Measurements from ENCODE around the gene PRCC. TPM values are rescaled to one million over a fixed set of nuclear protein-coding genes. Genes with fewer than 3 reads are reported as not detected.

The PRCC gene
- total and polyA plus RNA-seq, 2 of the 13 experiments (the other 11 are each of a cell fraction or from before 2014, with no cell fraction given) = 24.2 to 40.5 TPM

DNA sequence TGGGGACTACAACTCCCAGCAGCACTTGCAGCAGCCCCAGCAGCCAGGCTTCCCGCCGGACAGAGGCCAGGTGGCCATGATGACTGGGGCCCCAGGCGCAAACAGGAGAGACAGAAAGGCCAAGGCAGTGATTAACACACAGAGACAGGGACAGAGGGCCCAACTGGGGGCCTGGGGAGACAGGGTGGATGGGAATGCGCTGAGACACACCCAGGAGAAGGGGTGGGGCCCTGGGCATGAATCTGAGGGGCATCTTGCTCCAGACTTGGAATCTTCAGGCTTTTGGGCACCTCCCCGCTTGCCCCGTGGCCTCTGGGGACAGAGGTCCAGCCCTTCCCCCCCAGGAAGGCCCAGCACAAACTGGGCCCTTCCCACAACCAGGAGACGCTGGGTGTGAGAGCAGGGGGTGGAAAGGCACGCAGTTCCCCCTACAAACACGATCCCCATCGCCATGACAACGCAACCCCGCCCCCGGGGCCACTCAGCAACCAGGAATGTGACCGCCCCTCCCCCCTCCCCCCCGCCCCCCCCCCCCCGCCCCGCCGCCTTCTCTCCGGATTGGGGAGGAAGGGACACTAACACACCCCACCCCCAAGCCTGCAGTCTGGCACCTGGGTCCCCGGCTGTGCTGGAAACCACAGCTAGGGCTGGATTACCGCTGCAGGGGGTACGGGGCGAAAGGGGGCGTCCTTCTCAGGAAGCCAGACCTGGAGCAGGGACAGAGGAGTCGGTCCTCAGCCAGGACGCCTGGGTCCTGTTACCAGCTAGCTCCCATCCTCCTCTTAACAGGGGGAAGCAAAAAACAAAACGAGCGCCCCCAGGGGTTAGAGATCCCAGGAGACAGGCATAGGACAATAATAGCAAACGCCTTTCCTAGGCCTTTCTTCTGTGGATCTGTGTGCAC is 20.4 kb upstream of the PRCC start (continued):
- TF ChIP-seq, protein P1, sequence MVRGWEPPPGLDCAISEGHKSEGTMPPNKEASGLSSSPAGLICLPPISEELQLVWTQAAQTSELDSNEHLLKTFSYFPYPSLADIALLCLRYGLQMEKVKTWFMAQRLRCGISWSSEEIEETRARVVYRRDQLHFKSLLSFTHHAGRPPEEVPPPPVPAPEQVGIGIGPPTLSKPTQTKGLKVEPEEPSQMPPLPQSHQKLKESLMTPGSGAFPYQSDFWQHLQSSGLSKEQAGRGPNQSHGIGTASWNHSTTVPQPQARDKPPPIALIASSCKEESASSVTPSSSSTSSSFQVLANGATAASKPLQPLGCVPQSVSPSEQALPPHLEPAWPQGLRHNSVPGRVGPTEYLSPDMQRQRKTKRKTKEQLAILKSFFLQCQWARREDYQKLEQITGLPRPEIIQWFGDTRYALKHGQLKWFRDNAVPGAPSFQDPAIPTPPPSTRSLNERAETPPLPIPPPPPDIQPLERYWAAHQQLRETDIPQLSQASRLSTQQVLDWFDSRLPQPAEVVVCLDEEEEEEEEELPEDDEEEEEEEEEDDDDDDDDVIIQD (CRISPR knock-in tag; IDR thresholded peaks at IDR 0.05; ENCODE audit: low read depth) = no peak
- TF ChIP-seq SP5 (CRISPR knock-in tag; IDR thresholded peaks at IDR 0.05; ENCODE audit: borderline replicate concordance, low read depth) (peak; percentile 35; the same call in 1 of the 2 replicates), MED1 (CRISPR knock-in tag; IDR thresholded peaks at IDR 0.05) (peak; percentile 51; the same call in 1 of the 2 replicates), ZFP36 (IDR thresholded peaks at IDR 0.05; ENCODE audit: borderline replicate concordance, low read depth, low read length, partially characterized antibody) (no peak), ZNF773 (CRISPR knock-in tag; IDR thresholded peaks at IDR 0.05; ENCODE audit: borderline replicate concordance) (no peak; the same call in 1 of the 2 replicates), KLF9 (CRISPR knock-in tag; IDR thresholded peaks at IDR 0.05; ENCODE audit: low read depth) (no peak), EEA1 (CRISPR knock-in tag; IDR thresholded peaks at IDR 0.05; ENCODE audit: borderline replicate concordance) (no peak), NFATC3 (CRISPR knock-in tag; IDR thresholded peaks at IDR 0.05) (no peak), CHD4 (IDR thresholded peaks at IDR 0.05; ENCODE audit: borderline replicate concordance, low read length) (no peak), KLF11 (CRISPR knock-in tag; IDR thresholded peaks at IDR 0.05) (no peak), ZNF614 (CRISPR knock-in tag; IDR thresholded peaks at IDR 0.05; ENCODE audit: borderline replicate concordance) (peak; percentile 6; the same call in 1 of the 2 replicates), RAD51 (IDR thresholded peaks at IDR 0.05; ENCODE audit: borderline replicate concordance) (no peak)
- TF ChIP-seq, protein P2, sequence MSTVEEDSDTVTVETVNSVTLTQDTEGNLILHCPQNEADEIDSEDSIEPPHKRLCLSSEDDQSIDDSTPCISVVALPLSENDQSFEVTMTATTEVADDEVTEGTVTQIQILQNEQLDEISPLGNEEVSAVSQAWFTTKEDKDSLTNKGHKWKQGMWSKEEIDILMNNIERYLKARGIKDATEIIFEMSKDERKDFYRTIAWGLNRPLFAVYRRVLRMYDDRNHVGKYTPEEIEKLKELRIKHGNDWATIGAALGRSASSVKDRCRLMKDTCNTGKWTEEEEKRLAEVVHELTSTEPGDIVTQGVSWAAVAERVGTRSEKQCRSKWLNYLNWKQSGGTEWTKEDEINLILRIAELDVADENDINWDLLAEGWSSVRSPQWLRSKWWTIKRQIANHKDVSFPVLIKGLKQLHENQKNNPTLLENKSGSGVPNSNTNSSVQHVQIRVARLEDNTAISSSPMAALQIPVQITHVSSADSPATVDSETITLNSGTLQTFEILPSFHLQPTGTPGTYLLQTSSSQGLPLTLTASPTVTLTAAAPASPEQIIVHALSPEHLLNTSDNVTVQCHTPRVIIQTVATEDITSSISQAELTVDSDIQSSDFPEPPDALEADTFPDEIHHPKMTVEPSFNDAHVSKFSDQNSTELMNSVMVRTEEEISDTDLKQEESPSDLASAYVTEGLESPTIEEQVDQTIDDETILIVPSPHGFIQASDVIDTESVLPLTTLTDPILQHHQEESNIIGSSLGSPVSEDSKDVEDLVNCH (CRISPR knock-in tag; IDR thresholded peaks at IDR 0.05) = no peak
- TF ChIP-seq, protein P3, sequence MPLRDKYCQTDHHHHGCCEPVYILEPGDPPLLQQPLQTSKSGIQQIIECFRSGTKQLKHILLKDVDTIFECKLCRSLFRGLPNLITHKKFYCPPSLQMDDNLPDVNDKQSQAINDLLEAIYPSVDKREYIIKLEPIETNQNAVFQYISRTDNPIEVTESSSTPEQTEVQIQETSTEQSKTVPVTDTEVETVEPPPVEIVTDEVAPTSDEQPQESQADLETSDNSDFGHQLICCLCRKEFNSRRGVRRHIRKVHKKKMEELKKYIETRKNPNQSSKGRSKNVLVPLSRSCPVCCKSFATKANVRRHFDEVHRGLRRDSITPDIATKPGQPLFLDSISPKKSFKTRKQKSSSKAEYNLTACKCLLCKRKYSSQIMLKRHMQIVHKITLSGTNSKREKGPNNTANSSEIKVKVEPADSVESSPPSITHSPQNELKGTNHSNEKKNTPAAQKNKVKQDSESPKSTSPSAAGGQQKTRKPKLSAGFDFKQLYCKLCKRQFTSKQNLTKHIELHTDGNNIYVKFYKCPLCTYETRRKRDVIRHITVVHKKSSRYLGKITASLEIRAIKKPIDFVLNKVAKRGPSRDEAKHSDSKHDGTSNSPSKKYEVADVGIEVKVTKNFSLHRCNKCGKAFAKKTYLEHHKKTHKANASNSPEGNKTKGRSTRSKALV (CRISPR knock-in tag; IDR thresholded peaks at IDR 0.05) = no peak
- TF ChIP-seq, protein P4, sequence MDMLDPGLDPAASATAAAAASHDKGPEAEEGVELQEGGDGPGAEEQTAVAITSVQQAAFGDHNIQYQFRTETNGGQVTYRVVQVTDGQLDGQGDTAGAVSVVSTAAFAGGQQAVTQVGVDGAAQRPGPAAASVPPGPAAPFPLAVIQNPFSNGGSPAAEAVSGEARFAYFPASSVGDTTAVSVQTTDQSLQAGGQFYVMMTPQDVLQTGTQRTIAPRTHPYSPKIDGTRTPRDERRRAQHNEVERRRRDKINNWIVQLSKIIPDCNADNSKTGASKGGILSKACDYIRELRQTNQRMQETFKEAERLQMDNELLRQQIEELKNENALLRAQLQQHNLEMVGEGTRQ (IDR thresholded peaks at IDR 0.05; ENCODE audit: low read depth, low read length) = no peak
- TF ChIP-seq, protein P4 (CRISPR knock-in tag; IDR thresholded peaks at IDR 0.05; ENCODE audit: borderline replicate concordance) = no peak
- TF ChIP-seq, protein P5, sequence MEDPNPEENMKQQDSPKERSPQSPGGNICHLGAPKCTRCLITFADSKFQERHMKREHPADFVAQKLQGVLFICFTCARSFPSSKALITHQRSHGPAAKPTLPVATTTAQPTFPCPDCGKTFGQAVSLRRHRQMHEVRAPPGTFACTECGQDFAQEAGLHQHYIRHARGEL (CRISPR knock-in tag; IDR thresholded peaks at IDR 0.05) = no peak
- TF ChIP-seq, protein P6, sequence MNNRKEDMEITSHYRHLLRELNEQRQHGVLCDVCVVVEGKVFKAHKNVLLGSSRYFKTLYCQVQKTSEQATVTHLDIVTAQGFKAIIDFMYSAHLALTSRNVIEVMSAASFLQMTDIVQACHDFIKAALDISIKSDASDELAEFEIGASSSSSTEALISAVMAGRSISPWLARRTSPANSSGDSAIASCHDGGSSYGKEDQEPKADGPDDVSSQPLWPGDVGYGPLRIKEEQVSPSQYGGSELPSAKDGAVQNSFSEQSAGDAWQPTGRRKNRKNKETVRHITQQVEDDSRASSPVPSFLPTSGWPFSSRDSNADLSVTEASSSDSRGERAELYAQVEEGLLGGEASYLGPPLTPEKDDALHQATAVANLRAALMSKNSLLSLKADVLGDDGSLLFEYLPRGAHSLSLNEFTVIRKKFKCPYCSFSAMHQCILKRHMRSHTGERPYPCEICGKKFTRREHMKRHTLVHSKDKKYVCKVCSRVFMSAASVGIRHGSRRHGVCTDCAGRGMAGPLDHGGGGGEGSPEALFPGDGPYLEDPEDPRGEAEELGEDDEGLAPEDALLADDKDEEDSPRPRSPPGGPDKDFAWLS (CRISPR knock-in tag; IDR thresholded peaks at IDR 0.05; ENCODE audit: borderline replicate concordance) = no peak
